ENCODE measurements around the gene SH2B3. TPM values are rescaled to one million over a fixed set of nuclear protein-coding genes. Genes with fewer than 3 reads are reported as not detected.

Gene SH2B3
- total RNA-seq, 2 experiments from 2014 or later, result 25.8 to 51.3 TPM

DNA sequence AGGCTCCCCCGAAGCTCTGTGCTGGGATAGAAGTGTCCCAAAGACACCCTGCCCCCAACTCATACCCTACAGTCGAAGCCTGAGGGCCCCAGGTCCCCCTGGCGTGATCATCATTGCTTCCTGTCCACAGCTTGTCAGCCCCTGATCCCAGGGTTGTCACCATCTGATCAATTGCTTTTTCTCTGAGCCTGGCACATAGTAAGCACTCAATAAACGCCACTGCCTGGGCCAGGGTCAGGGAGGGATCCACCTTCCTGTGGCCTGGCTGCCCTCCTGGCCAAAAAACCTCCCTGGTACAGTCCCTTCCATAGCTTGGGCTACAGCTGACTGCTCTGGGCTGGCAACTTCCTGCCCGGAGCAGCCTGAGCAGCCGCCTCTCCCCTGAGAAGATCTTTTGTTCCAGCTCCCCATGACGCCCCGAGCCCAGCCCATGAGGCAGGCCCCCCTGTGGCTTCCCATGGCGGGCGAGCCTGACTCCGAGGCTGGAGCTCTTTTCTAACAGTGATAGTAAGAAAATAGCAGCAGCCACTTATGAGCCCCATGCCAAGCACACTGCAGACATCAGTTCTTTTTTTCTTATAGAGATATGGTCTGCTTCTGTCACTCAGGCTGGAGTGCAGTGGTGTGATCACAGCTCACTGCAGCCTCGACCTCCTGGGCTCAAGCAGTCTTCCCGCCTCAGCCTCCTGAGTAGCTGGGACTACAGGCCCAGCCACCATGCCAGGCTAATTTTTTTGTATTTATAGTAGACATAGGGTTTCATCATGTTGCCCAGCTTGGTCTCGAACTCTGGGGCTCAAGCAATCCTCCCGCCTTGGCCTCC lies 6.5 kb downstream of the SH2B3 start:
- no peak for DNase-seq (ENCODE audit: low spot score)
- no peak for TF ChIP-seq EZH2phosphoT487 (IDR thresholded peaks at IDR 0.05; ENCODE audit: borderline replicate concordance, low read depth, low read length)
- TF ChIP-seq, protein P1, sequence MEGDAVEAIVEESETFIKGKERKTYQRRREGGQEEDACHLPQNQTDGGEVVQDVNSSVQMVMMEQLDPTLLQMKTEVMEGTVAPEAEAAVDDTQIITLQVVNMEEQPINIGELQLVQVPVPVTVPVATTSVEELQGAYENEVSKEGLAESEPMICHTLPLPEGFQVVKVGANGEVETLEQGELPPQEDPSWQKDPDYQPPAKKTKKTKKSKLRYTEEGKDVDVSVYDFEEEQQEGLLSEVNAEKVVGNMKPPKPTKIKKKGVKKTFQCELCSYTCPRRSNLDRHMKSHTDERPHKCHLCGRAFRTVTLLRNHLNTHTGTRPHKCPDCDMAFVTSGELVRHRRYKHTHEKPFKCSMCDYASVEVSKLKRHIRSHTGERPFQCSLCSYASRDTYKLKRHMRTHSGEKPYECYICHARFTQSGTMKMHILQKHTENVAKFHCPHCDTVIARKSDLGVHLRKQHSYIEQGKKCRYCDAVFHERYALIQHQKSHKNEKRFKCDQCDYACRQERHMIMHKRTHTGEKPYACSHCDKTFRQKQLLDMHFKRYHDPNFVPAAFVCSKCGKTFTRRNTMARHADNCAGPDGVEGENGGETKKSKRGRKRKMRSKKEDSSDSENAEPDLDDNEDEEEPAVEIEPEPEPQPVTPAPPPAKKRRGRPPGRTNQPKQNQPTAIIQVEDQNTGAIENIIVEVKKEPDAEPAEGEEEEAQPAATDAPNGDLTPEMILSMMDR (conservative IDR thresholded peaks at IDR 0.05; ENCODE audit: low read length), result no peak
- Histone ChIP-seq H3K4me3 (ENCODE audit: low read depth, low read length, poor library complexity, severe bottlenecking) (no peak overlapping the region), H3K79me2 (ENCODE audit: insufficient read depth, low read depth, low read length) (peaks cover 79% of the 10 kb centered on the region), H3K9me3 (ENCODE audit: low read length) (no peaks in the 10 kb centered on the region), H3K4me1 (ENCODE audit: insufficient read depth, low read length, poor library complexity, severe bottlenecking) (peaks cover 56% of the 10 kb centered on the region), H3K9me2 (ENCODE audit: insufficient read depth, low read length) (no peaks in the 10 kb centered on the region), H3K4me2 (ENCODE audit: low read length) (peak overlapping the region; percentile 11; the same call in 1 of the 2 replicates), H3K27ac (ENCODE audit: low read depth, low read length, poor library complexity, severe bottlenecking) (peak overlapping the region; percentile 41), H3K36me3 (ENCODE audit: insufficient read depth, low read length) (peaks cover 12% of the 10 kb centered on the region), H4K20me1 (ENCODE audit: insufficient read depth, low read length) (peaks cover 22% of the 10 kb centered on the region), H2AFZ (ENCODE audit: low read length) (no peak overlapping the region)
- no TSS peak for BruUV-seq (replicated peaks)
- ChIA-PET CTCF (ENCODE audit: unreplicated experiment) (interaction anchor here (0.6 to 0.9 kb wide), 2 partner anchors 22 to 1112 kb away, joined by 3 read pairs; no protein-coding TSS in a partner anchor), POLR2A (interaction anchor here (0.9 to 2.1 kb wide), 3 partner anchors 8 to 37 kb away, joined by 3 to 6 read pairs (median 5); no protein-coding TSS in a partner anchor)
- intact Hi-C loops (cut with micrococcal nuclease; ENCODE audit: unreplicated experiment), result no loop called here

DNA sequence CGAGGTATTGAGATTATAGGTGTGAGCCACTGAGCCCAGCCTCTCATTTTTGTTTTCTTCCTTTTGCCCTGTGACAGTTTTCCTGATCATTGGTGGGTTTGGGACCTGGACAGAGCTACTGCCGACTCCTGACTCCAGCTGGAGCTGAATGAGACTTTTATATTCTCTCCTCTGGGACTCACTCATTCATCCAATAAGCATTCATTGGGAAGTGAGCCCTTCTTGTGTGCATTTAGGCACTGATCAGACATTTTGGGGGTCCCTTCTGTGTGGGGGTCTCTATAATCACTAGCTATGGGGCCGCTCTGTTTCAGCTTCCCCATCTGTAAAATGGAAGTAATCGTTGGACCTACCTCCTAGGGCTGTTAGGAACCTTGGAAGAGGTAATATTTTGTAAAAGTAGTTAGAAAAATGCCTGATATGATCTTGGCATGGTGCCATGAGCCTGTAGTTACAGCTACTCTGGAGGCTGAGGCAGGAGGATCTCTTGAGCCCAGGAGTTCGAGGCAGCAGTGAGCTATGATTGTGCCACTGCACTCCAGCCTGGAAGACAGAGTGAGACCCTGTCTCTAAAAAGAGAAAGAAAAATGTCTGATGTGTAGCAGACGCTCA lies 7.2 kb downstream of the SH2B3 start:
- Histone ChIP-seq H3K4me1 (ENCODE audit: insufficient read depth, low read length, poor library complexity, severe bottlenecking) (peaks cover 49% of the 10 kb centered on the region), H4K20me1 (ENCODE audit: insufficient read depth, low read length) (peaks cover 18% of the 10 kb centered on the region), H3K9me2 (ENCODE audit: insufficient read depth, low read length) (no peaks in the 10 kb centered on the region), H3K9me3 (ENCODE audit: low read length) (no peaks in the 10 kb centered on the region), H3K4me2 (ENCODE audit: low read length) (no peak overlapping the region), H3K79me2 (ENCODE audit: insufficient read depth, low read depth, low read length) (peaks cover 77% of the 10 kb centered on the region), H3K36me3 (ENCODE audit: insufficient read depth, low read length) (peaks cover 18% of the 10 kb centered on the region), H3K27ac (ENCODE audit: low read depth, low read length, poor library complexity, severe bottlenecking) (peak overlapping the region; percentile 41), H2AFZ (ENCODE audit: low read length) (no peak overlapping the region), H3K4me3 (ENCODE audit: low read depth, low read length, poor library complexity, severe bottlenecking) (no peak overlapping the region)
- DNase-seq (ENCODE audit: low spot score), result no peak
- no TSS peak for BruUV-seq (replicated peaks)
- ChIA-PET POLR2A (interaction anchor here (1.0 to 2.1 kb wide), 2 partner anchors 9 to 36 kb away, joined by 3 to 6 read pairs; no protein-coding TSS in a partner anchor), CTCF (ENCODE audit: unreplicated experiment) (interaction anchor here (0.6 to 0.9 kb wide), 2 partner anchors 22 to 1111 kb away, joined by 3 read pairs; no protein-coding TSS in a partner anchor)
- intact Hi-C loops (cut with micrococcal nuclease; ENCODE audit: unreplicated experiment), result no loop called here
- TF ChIP-seq EZH2phosphoT487 (IDR thresholded peaks at IDR 0.05; ENCODE audit: borderline replicate concordance, low read depth, low read length), result no peak
- TF ChIP-seq, protein P1 (conservative IDR thresholded peaks at IDR 0.05; ENCODE audit: low read length), result no peak
